HepG2 (cell line): ENCODE measurements around the gene IRX3. TPM values are rescaled to one million over a fixed set of nuclear protein-coding genes. Genes with fewer than 3 reads are reported as not detected.
A peak's percentile ranks its signal among the peaks of the same experiment; 100 is the strongest.

Experiments used
- ATF7 ChIP-seq, 2 experiments: fragments of 450-650 bp in 1 of 2; sonication (generic) in 1 of 2; formaldehyde crosslinking in 1 of 2; IDR thresholded peaks; 2 replicates each; pipeline versions ENCODE4 v1.4.0 to v1.6.1; 2016 to 2020; ENCODE audit warnings: antibody characterized with exemption in 1 of 2, mild to moderate bottlenecking in 1 of 2, missing genetic modification reagents in 1 of 2
- CAMTA2 ChIP-seq: sonication (generic); formaldehyde crosslinking; IDR thresholded peaks from 2 replicates; pipeline ENCODE4 v1.4.0; 2020; ENCODE audit warnings: mild to moderate bottlenecking, missing genetic modification reagents, borderline replicate concordance
- FOSL1 ChIP-seq: sonication (generic); formaldehyde crosslinking; IDR thresholded peaks from 2 replicates; pipeline ENCODE4 v1.9.0; 2021; ENCODE audit warnings: missing genetic modification reagents, borderline replicate concordance
- KAT7 ChIP-seq: IDR thresholded peaks from 2 replicates; pipeline ENCODE4 v1.6.1; 2018; ENCODE audit warnings: borderline replicate concordance, missing compliant biosample characterization
- KDM6A ChIP-seq: IDR thresholded peaks from 2 replicates; pipeline ENCODE4 v1.6.1; 2016; ENCODE audit warnings: low read depth
- MBNL3 ChIP-seq: fragments of 250-450 bp; sonication (Bioruptor Pico); conservative IDR thresholded peaks from 2 replicates; pipeline ENCODE4 v1.8.0; 2022; ENCODE audit warnings: mild to moderate bottlenecking, inconsistent platforms
- MTF1 ChIP-seq: sonication (generic); formaldehyde crosslinking; IDR thresholded peaks from 2 replicates; pipeline ENCODE4 v1.5.0; 2020; ENCODE audit warnings: missing genetic modification reagents
- MYPOP ChIP-seq: sonication (generic); formaldehyde crosslinking; IDR thresholded peaks from 2 replicates; pipeline ENCODE4 v1.8.1; 2023; ENCODE audit warnings: mild to moderate bottlenecking, moderate library complexity, missing genetic modification reagents
- PITX1 ChIP-seq: sonication (generic); formaldehyde crosslinking; IDR thresholded peaks from 2 replicates; pipeline ENCODE4 v1.5.1; 2020; ENCODE audit warnings: mild to moderate bottlenecking, missing genetic modification reagents
- RFX5 ChIP-seq: IDR thresholded peaks from 2 replicates; pipeline ENCODE4 v1.6.1; 2011; ENCODE audit warnings: low read depth, low read length, improper control_type of control experiment
- SP140L ChIP-seq: sonication (generic); formaldehyde crosslinking; IDR thresholded peaks from 2 replicates; pipeline ENCODE4 v1.4.0; 2020; ENCODE audit warnings: missing genetic modification reagents, borderline replicate concordance
- YEATS2 ChIP-seq: sonication (generic); formaldehyde crosslinking; IDR thresholded peaks from 2 replicates; pipeline ENCODE4 v1.4.0; 2020; ENCODE audit warnings: missing genetic modification reagents, borderline replicate concordance
- ZBTB4 ChIP-seq: sonication (generic); formaldehyde crosslinking; IDR thresholded peaks from 2 replicates; pipeline ENCODE4 v1.4.0; 2020; ENCODE audit warnings: missing genetic modification reagents, mild to moderate bottlenecking, borderline replicate concordance
- ZC3H4 ChIP-seq: sonication (generic); formaldehyde crosslinking; IDR thresholded peaks from 2 replicates; pipeline ENCODE4 v1.4.0; 2020; ENCODE audit warnings: missing genetic modification reagents, borderline replicate concordance
- ZNF121 ChIP-seq: sonication (generic); formaldehyde crosslinking; IDR thresholded peaks from 2 replicates; pipeline ENCODE4 v1.5.0; 2020; ENCODE audit warnings: mild to moderate bottlenecking, missing genetic modification reagents
- ZNF275 ChIP-seq: sonication (generic); formaldehyde crosslinking; IDR thresholded peaks from 2 replicates; pipeline ENCODE4 v1.8.0; 2022; ENCODE audit warnings: missing genetic modification reagents, mild to moderate bottlenecking, inconsistent platforms, borderline replicate concordance
- ZNF550 ChIP-seq: sonication (generic); formaldehyde crosslinking; IDR thresholded peaks from 2 replicates; pipeline ENCODE4 v1.4.0; 2020; ENCODE audit warnings: mild to moderate bottlenecking, missing genetic modification reagents, borderline replicate concordance
- ZNF558 ChIP-seq: sonication (generic); formaldehyde crosslinking; IDR thresholded peaks from 2 replicates; pipeline ENCODE4 v1.9.0; 2022; ENCODE audit warnings: mild to moderate bottlenecking, missing genetic modification reagents, borderline replicate concordance
- ZNF574 ChIP-seq: sonication (generic); formaldehyde crosslinking; IDR thresholded peaks from 2 replicates; pipeline ENCODE4 v1.4.0; 2020; ENCODE audit warnings: missing genetic modification reagents
- ZNF749 ChIP-seq: sonication (generic); formaldehyde crosslinking; IDR thresholded peaks from 2 replicates; pipeline ENCODE4 v1.8.0; 2022; ENCODE audit warnings: mild to moderate bottlenecking, missing genetic modification reagents, moderate library complexity, borderline replicate concordance
- ZSCAN20 ChIP-seq: sonication (generic); formaldehyde crosslinking; IDR thresholded peaks from 2 replicates; pipeline ENCODE4 v1.4.0; 2020; ENCODE audit warnings: missing genetic modification reagents, mild to moderate bottlenecking, borderline replicate concordance
- polyA plus RNA-seq, 8 experiments: library from polyadenylated mRNA; depleted of rRNA in 3 of 8; stranded (reverse) in 7 of 8; unstranded in 1 of 8; fragments of >200 nt; fragmentation: Illumina TruSeq in 4 of 8; extraction: Trizol in 4 of 8; gene quantifications; 2 replicates each; pipeline versions ENCODE4 v1.2.1 to v1.2.3, GENCODE V29; 2011 to 2016; ENCODE audit warnings: low read depth in 4 of 8, missing spikeins in 1 of 8, mixed read lengths in 1 of 8; ENCODE audit not compliant: insufficient read depth in 1 of 8
- total RNA-seq, 5 experiments: library from RNA; depleted of rRNA; stranded (reverse); fragments of >200 nt; fragmentation: Illumina TruSeq; extraction: Trizol; gene quantifications; 2 replicates each; pipeline ENCODE4 v1.2.3, GENCODE V29; 2016; ENCODE audit warnings: low read depth in 1 of 5

IRX3 gene
- total and polyA plus RNA-seq, 2 of the 13 experiments (the other 11 are each of a cell fraction or from before 2014, with no cell fraction given): 9.2 to 16.4 TPM

GRCh38 chr16:54286366-54287130, at the start of gene IRX3 (continued):
- TF ChIP-seq ZBTB4 (CRISPR knock-in tag): no peak; the same call in 1 of the 2 replicates
- TF ChIP-seq RFX5: peak; percentile 7; the same call in 1 of the 2 replicates
- TF ChIP-seq MBNL3 (CRISPR knock-in tag): no peak
- TF ChIP-seq CAMTA2: no peak
- peak; percentile 31; the same call in 1 of the 2 replicates for TF ChIP-seq PITX1 (CRISPR knock-in tag)
- TF ChIP-seq FOSL1 (CRISPR knock-in tag): no peak
- TF ChIP-seq KDM6A (CRISPR knock-in tag): no peak
- TF ChIP-seq ZNF574 (CRISPR knock-in tag): peak; percentile 13; the same call in 1 of the 2 replicates
- no peak for TF ChIP-seq SP140L (CRISPR knock-in tag)
- 0 out of 2 replicates have a peak, but pooled peaks have one; percentile 18 for TF ChIP-seq ZNF558
- no peak for TF ChIP-seq ZNF275 (CRISPR knock-in tag)
- no peak for TF ChIP-seq ATF7 (IDR thresholded peaks at IDR 0.05)
- TF ChIP-seq ATF7 (CRISPR knock-in tag; IDR thresholded peaks at IDR 0.05): no peak
- no peak for TF ChIP-seq MTF1 (CRISPR knock-in tag)
- TF ChIP-seq ZNF121 (CRISPR knock-in tag): no peak
- TF ChIP-seq ZSCAN20 (CRISPR knock-in tag): no peak
- TF ChIP-seq ZNF749 (CRISPR knock-in tag): no peak
- TF ChIP-seq ZNF550: no peak
- peak; percentile 62; the same call in 1 of the 2 replicates for TF ChIP-seq YEATS2 (CRISPR knock-in tag)
- TF ChIP-seq MYPOP (CRISPR knock-in tag): peak; percentile 91
- no peak; the same call in 1 of the 2 replicates for TF ChIP-seq KAT7 (CRISPR knock-in tag)
- TF ChIP-seq ZC3H4 (CRISPR knock-in tag): no peak
